ENCODE results near the gene PIK3CB.

The PIK3CB gene

GRCh38 chr3:138678874-138679392 lies 155.8 kb downstream of the PIK3CB start:
- in situ Hi-C loops (cut with MboI; ENCODE audit: low sequenced_read_pairs, unreplicated experiment) = no loop called here
- DNase-seq (ENCODE audit: low spot score) = no peak
- no peak for TF ChIP-seq CTCF (IDR thresholded peaks at IDR 0.05; ENCODE audit: borderline replicate concordance, control extremely low read depth, extremely low read depth, insufficient read depth, missing control alignments)

GRCh38 chr3:138678086-138678485 lies 156.6 kb downstream of the PIK3CB start:
- in situ Hi-C loops (cut with MboI; ENCODE audit: low sequenced_read_pairs, unreplicated experiment) = no loop called here
- DNase-seq (ENCODE audit: low spot score) = no peak
- no peak for TF ChIP-seq CTCF (IDR thresholded peaks at IDR 0.05; ENCODE audit: borderline replicate concordance, control extremely low read depth, extremely low read depth, insufficient read depth, missing control alignments)

- no peak for DNase-seq (ENCODE audit: low spot score)
- in situ Hi-C loops (cut with MboI; ENCODE audit: low sequenced_read_pairs, unreplicated experiment) = no loop called here
- no peak for TF ChIP-seq CTCF (IDR thresholded peaks at IDR 0.05; ENCODE audit: borderline replicate concordance, control extremely low read depth, extremely low read depth, insufficient read depth, missing control alignments)
These were observed 159.3 kb downstream of the PIK3CB start for GRCh38 chr3:138675393-138675792.

- no peak for TF ChIP-seq CTCF (IDR thresholded peaks at IDR 0.05; ENCODE audit: borderline replicate concordance, control extremely low read depth, extremely low read depth, insufficient read depth, missing control alignments)
- in situ Hi-C loops (cut with MboI; ENCODE audit: low sequenced_read_pairs, unreplicated experiment) = no loop called here
- DNase-seq (ENCODE audit: low spot score) = no peak
These were observed 160.8 kb downstream of the PIK3CB start for GRCh38 chr3:138673641-138674530.

GRCh38 chr3:138670407-138670806 lies 164.3 kb downstream of the PIK3CB start:
- no peak for DNase-seq (ENCODE audit: low spot score)
- in situ Hi-C loops (cut with MboI; ENCODE audit: low sequenced_read_pairs, unreplicated experiment) = no loop called here

GRCh38 chr3:138668107-138668506 lies 166.6 kb downstream of the PIK3CB start:
- no peak for TF ChIP-seq CTCF (IDR thresholded peaks at IDR 0.05; ENCODE audit: borderline replicate concordance, control extremely low read depth, extremely low read depth, insufficient read depth, missing control alignments)
- in situ Hi-C loops (cut with MboI; ENCODE audit: low sequenced_read_pairs, unreplicated experiment) = no loop called here
- DNase-seq (ENCODE audit: low spot score) = no peak

More at GRCh38 chr3:138670407-138670806, 164.3 kb downstream of the PIK3CB start:
- no peak for TF ChIP-seq CTCF (IDR thresholded peaks at IDR 0.05; ENCODE audit: borderline replicate concordance, control extremely low read depth, extremely low read depth, insufficient read depth, missing control alignments)

Measured in GM13976 (cell line).